H1 (cell line): ENCODE measurements around the gene MYPN. TPM values are rescaled to one million over a fixed set of nuclear protein-coding genes. Genes with fewer than 3 reads are reported as not detected.
"Not testable (repeated sequence)": the region's sequence is repeated elsewhere in the genome, so short reads cannot be mapped to it uniquely, and the experiment has no call there.

ENCODE experiments used
- CTCF ChIA-PET: fragments of 300-600 bp; sonication (Branson Sonifier 250); formaldehyde crosslinking; loops from one replicate; lab custom pipeline; 2021; ENCODE audit not compliant: partially characterized antibody; lab: Charles Lee
- POLR2A ChIA-PET: fragments of 300-600 bp; sonication (Branson Sonifier 250); formaldehyde crosslinking; loops from one replicate; lab custom pipeline; 2021; ENCODE audit warnings: inconsistent platforms; ENCODE audit not compliant: partially characterized antibody; lab: Charles Lee
- DNase-seq, 2 experiments: peaks; one replicate each; pipeline versions ENCODE4 v3.0.0 to v3.0.0-alpha.2; 2010 to 2022; ENCODE audit warnings: low spot score in 2 of 2, low read depth in 1 of 2, mixed read lengths in 1 of 2
- FAIRE-seq: peaks from 2 replicates; lab custom pipeline; 2011; peaks lifted over from hg19 to GRCh38; lab: Jason Lieb, UNC
- H2AFZ ChIP-seq: 2 replicates; pipeline ENCODE4 v1.8.1; 2012; ENCODE audit warnings: low read length, inconsistent platforms
- H2AK5ac ChIP-seq: 2 replicates; pipeline ENCODE4 v1.6.1; 2013; ENCODE audit warnings: low read depth, low read length
- H2BK120ac ChIP-seq: replicated peaks from 2 replicates; pipeline ENCODE3; 2013; ENCODE audit warnings: low read depth, low read length, inconsistent platforms
- H2BK12ac ChIP-seq: 2 replicates; pipeline ENCODE4 v1.6.1; 2013; ENCODE audit warnings: low read depth, low read length
- H2BK15ac ChIP-seq: 2 replicates; pipeline ENCODE4 v1.6.1; 2013; ENCODE audit warnings: low read length
- H2BK20ac ChIP-seq: 2 replicates; pipeline ENCODE4 v1.6.1; 2013; ENCODE audit warnings: low read length
- H2BK5ac ChIP-seq: 2 replicates; pipeline ENCODE4 v1.6.1; 2013; ENCODE audit warnings: low read depth, low read length
- H3K14ac ChIP-seq: 2 replicates; pipeline ENCODE4 v1.6.1; 2013; ENCODE audit warnings: inconsistent platforms; ENCODE audit not compliant: insufficient read length
- H3K18ac ChIP-seq: 2 replicates; pipeline ENCODE4 v1.6.1; 2013; ENCODE audit warnings: low read length; ENCODE audit errors: extremely low read depth
- H3K23ac ChIP-seq: 2 replicates; pipeline ENCODE4 v1.6.1; 2013; ENCODE audit warnings: inconsistent platforms; ENCODE audit not compliant: insufficient read length
- H3K23me2 ChIP-seq: 2 replicates; pipeline ENCODE4 v1.6.1; 2013; ENCODE audit warnings: low read depth, low read length
- H3K27ac ChIP-seq: 2 replicates; pipeline ENCODE4 v1.6.1; 2011; ENCODE audit warnings: low read depth, low read length, inconsistent platforms
- H3K27me3 ChIP-seq, 4 experiments: replicated peaks in 1 of 4; 1 replicate in 1 of 4; 2 replicates in 3 of 4; pipeline versions ENCODE4 v1.6.1 to v1.8.1; 2011 to 2013; ENCODE audit warnings: low read length in 3 of 4, mild to moderate bottlenecking in 3 of 4, inconsistent platforms in 2 of 4, mixed read lengths in 2 of 4, moderate library complexity in 1 of 4; ENCODE audit not compliant: control insufficient read depth in 3 of 4, insufficient read depth in 3 of 4; ENCODE audit errors: extremely low read depth in 1 of 4
- H3K36me3 ChIP-seq, 4 experiments: 2 replicates each; pipeline versions ENCODE4 v1.6.1 to v1.8.1; 2011 to 2013; ENCODE audit warnings: mild to moderate bottlenecking in 4 of 4, low read length in 3 of 4, moderate library complexity in 2 of 4, control low read depth in 1 of 4, inconsistent platforms in 1 of 4; ENCODE audit not compliant: insufficient read depth in 4 of 4, control insufficient read depth in 2 of 4
- H3K4ac ChIP-seq: replicated peaks from 2 replicates; pipeline ENCODE3; 2013; ENCODE audit warnings: low read length, low read depth, mixed read lengths, inconsistent platforms; ENCODE audit not compliant: insufficient read length
- H3K4me1 ChIP-seq, 4 experiments: replicated peaks in 1 of 4; 1 replicate in 1 of 4; 2 replicates in 3 of 4; pipeline versions ENCODE4 v1.6.1 to v1.8.1; 2011 to 2013; ENCODE audit warnings: low read length in 3 of 4, inconsistent platforms in 2 of 4, mixed read lengths in 1 of 4; ENCODE audit not compliant: insufficient read depth in 4 of 4, control insufficient read depth in 3 of 4
- H3K4me2 ChIP-seq, 2 experiments: 2 replicates each; pipeline versions ENCODE4 v1.6.1 to v1.8.1; 2011 to 2013; ENCODE audit warnings: low read depth in 2 of 2, low read length in 2 of 2, control low read depth in 1 of 2, inconsistent platforms in 1 of 2, mild to moderate bottlenecking in 1 of 2; ENCODE audit not compliant: insufficient read depth in 1 of 2
- H3K4me3 ChIP-seq, 4 experiments: fragments of 200-600, 300-600 bp in 1 of 4; sonication (generic), shearing (Covaris generic), sonication (Bioruptor Twin) in 1 of 4; 2 replicates each; pipeline versions ENCODE4 v1.5.1 to v1.8.1; 2011 to 2016; ENCODE audit warnings: low read length in 4 of 4, low read depth in 3 of 4, control low read depth in 2 of 4, inconsistent platforms in 2 of 4, mild to moderate bottlenecking in 2 of 4, mixed read lengths in 1 of 4, moderate library complexity in 1 of 4; ENCODE audit not compliant: insufficient read depth in 2 of 4; ENCODE audit errors: extremely low read depth in 1 of 4
- H3K56ac ChIP-seq: replicated peaks from 2 replicates; pipeline ENCODE3; 2013; ENCODE audit warnings: low read depth, mild to moderate bottlenecking, mixed read lengths, low read length, inconsistent platforms; ENCODE audit not compliant: insufficient read length
- H3K79me1 ChIP-seq: 2 replicates; pipeline ENCODE4 v1.6.1; 2013; ENCODE audit warnings: low read depth, low read length, control low read depth
- H3K79me2 ChIP-seq, 2 experiments: 2 replicates each; pipeline versions ENCODE4 v1.6.1 to v1.8.1; 2012 to 2013; ENCODE audit warnings: low read length in 2 of 2, mild to moderate bottlenecking in 2 of 2, inconsistent platforms in 1 of 2; ENCODE audit not compliant: insufficient read depth in 2 of 2, control insufficient read depth in 1 of 2
- H3K9ac ChIP-seq, 4 experiments: replicated peaks in 1 of 4; 1 replicate in 1 of 4; 2 replicates in 3 of 4; pipeline versions ENCODE4 v1.6.1 to v1.8.1; 2011 to 2013; ENCODE audit warnings: low read depth in 3 of 4, low read length in 3 of 4, control low read depth in 2 of 4, mild to moderate bottlenecking in 2 of 4, moderate library complexity in 2 of 4, inconsistent platforms in 1 of 4; ENCODE audit errors: extremely low read depth in 1 of 4
- H3K9me3 ChIP-seq, 2 experiments: 2 replicates each; pipeline versions ENCODE4 v1.6.1 to v1.8.1; 2012 to 2013; ENCODE audit warnings: mild to moderate bottlenecking in 2 of 2, moderate library complexity in 2 of 2, control low read depth in 1 of 2, inconsistent platforms in 1 of 2, low read depth in 1 of 2, low read length in 1 of 2, mixed read lengths in 1 of 2; ENCODE audit not compliant: insufficient read depth in 2 of 2
- H4K20me1 ChIP-seq, 2 experiments: replicated peaks in 1 of 2; 2 replicates each; pipeline versions ENCODE3 to v1.8.1; 2011 to 2013; ENCODE audit warnings: inconsistent platforms in 2 of 2, low read length in 2 of 2, mild to moderate bottlenecking in 1 of 2; ENCODE audit not compliant: insufficient read depth in 2 of 2, control insufficient read depth in 1 of 2
- H4K5ac ChIP-seq: 2 replicates; pipeline ENCODE4 v1.6.1; 2013; ENCODE audit warnings: low read length, low read depth, mixed read lengths, inconsistent platforms; ENCODE audit not compliant: insufficient read length
- H4K8ac ChIP-seq: 2 replicates; pipeline ENCODE4 v1.8.0; 2013; ENCODE audit warnings: mild to moderate bottlenecking, moderate library complexity, low read length, inconsistent platforms; ENCODE audit not compliant: insufficient read depth; ENCODE audit errors: extremely low read depth
- H4K91ac ChIP-seq: replicated peaks from 2 replicates; pipeline ENCODE3; 2013; ENCODE audit warnings: low read length, mixed read lengths, inconsistent platforms; ENCODE audit not compliant: insufficient read length
- WGBS, 2 experiments: shearing (Covaris generic) in 1 of 2; methylation state at CpG; one replicate each; pipeline versions ENCODE4 v1.1.6 to v1.1.7; 2013 to 2015; ENCODE audit warnings: low lambda C conversion rate in 2 of 2, mixed read lengths in 2 of 2, inconsistent platforms in 1 of 2, low coverage in 1 of 2, missing lambda C conversion rate in 1 of 2; ENCODE audit not compliant: insufficient replicate concordance in 2 of 2, insufficient coverage in 1 of 2, insufficient read length in 1 of 2; ENCODE audit errors: extremely low coverage in 1 of 2, missing lambda C conversion rate in 1 of 2; 5-methylcytosine and 5-hydroxymethylcytosine counted together
- polyA plus RNA-seq, 7 experiments: library from polyadenylated mRNA; depleted of rRNA in 3 of 7; stranded (reverse) in 5 of 7; unstranded in 2 of 7; fragments of >200 nt in 5 of 7; fragments of 200-250 nt in 2 of 7; gene quantifications; 1 replicate in 5 of 7; 2 replicates in 1 of 7; 4 replicates in 1 of 7; pipeline versions ENCODE4 v1.2.1 to v1.2.3, GENCODE V29; 2011 to 2013; ENCODE audit warnings: missing spikeins in 2 of 7, mixed read lengths in 2 of 7
- total RNA-seq: library from RNA; stranded (reverse); fragmentation: NEBNext Ultra II Directional; extraction: Animal tissue kit (Norgen Biotek cat#: 25700); gene quantifications from 2 replicates; pipeline ENCODE4 v1.2.1, GENCODE V29; 2021

Gene MYPN
- total and polyA plus RNA-seq, 2 of the 8 experiments (the other 6 are each of a cell fraction or from before 2014, with no cell fraction given), result not detected

- H4K20me1 ChIP-seq, H3K9ac ChIP-seq, H3K23ac ChIP-seq, H3K4me3 ChIP-seq, H3K18ac ChIP-seq, H3K27me3 ChIP-seq, H3K27ac ChIP-seq, POLR2A ChIA-PET, H3K56ac ChIP-seq, FAIRE-seq, H2AK5ac ChIP-seq, H3K9me3 ChIP-seq, H3K79me1 ChIP-seq, H3K36me3 ChIP-seq, H2BK20ac ChIP-seq, H4K91ac ChIP-seq, DNase-seq, H4K8ac ChIP-seq, H2BK15ac ChIP-seq, H3K14ac ChIP-seq, H2BK12ac ChIP-seq, H2BK5ac ChIP-seq, H4K5ac ChIP-seq, H2BK120ac ChIP-seq, H3K79me2 ChIP-seq, H3K4me2 ChIP-seq, H3K23me2 ChIP-seq, H3K4ac ChIP-seq, H2AFZ ChIP-seq: not testable (repeated sequence)
- H3K4me1 ChIP-seq, result peaks cover 0 to 12% (median 8%) of the 10 kb centered on the region in 4 experiments; a peak in 5 of 7 replicates
- 81% methylated on average over 7 of the region's 7 CpGs; no CpG with 5 or more reads in 1 of the 2 experiments for WGBS, 2 experiments
- CTCF ChIA-PET, result interaction anchor here (0.7 to 7.3 kb wide), 22 partner anchors 9 to 369 kb away, joined by 3 to 49 read pairs (median 4); no protein-coding TSS in a partner anchor
Measured at GRCh38 chr10:68157522-68157921, 48.2 kb downstream of the MYPN start.
